Glutamatergic neuron (in vitro differentiated cells): ENCODE data around the gene RNF149. TPM values are rescaled to one million over a fixed set of nuclear protein-coding genes. Genes with fewer than 3 reads are reported as not detected.

Experiments
- DNase-seq: peaks from one replicate; pipeline ENCODE4 v3.0.0; 2022
- H3K27ac Mint-ChIP-seq: one replicate; pipeline ENCODE4 v1.8.0; 2020; ENCODE audit warnings: mild to moderate bottlenecking, mixed read lengths, inconsistent platforms; ENCODE audit not compliant: unreplicated experiment
- H3K27me3 Mint-ChIP-seq: one replicate; pipeline ENCODE4 v1.8.0; 2020; ENCODE audit warnings: mild to moderate bottlenecking, moderate library complexity, mixed read lengths, inconsistent platforms; ENCODE audit not compliant: unreplicated experiment
- H3K36me3 Mint-ChIP-seq: one replicate; pipeline ENCODE4 v1.8.0; 2020; ENCODE audit warnings: mild to moderate bottlenecking, mixed read lengths, inconsistent platforms; ENCODE audit not compliant: unreplicated experiment
- H3K4me1 Mint-ChIP-seq: one replicate; pipeline ENCODE4 v1.8.0; 2020; ENCODE audit warnings: mild to moderate bottlenecking, low read depth, mixed read lengths, inconsistent platforms; ENCODE audit not compliant: unreplicated experiment
- H3K4me3 Mint-ChIP-seq: one replicate; pipeline ENCODE4 v1.8.0; 2020; ENCODE audit warnings: mild to moderate bottlenecking, mixed read lengths, inconsistent platforms; ENCODE audit not compliant: unreplicated experiment
- H3K9me3 Mint-ChIP-seq: one replicate; pipeline ENCODE4 v1.8.0; 2020; ENCODE audit warnings: mild to moderate bottlenecking, moderate library complexity, mixed read lengths, inconsistent platforms; ENCODE audit not compliant: unreplicated experiment
- CTCF ChIP-seq: fragments of 200-600 bp; sonication (generic); IDR thresholded peaks from one replicate; pipeline ENCODE4 v1.5.0; 2021; ENCODE audit not compliant: partially characterized antibody, unreplicated experiment
- total RNA-seq: library from RNA; stranded (reverse); fragmentation: NEBNext Ultra II Directional; extraction: Animal tissue kit (Norgen Biotek cat#: 25700); gene quantifications from one replicate; pipeline ENCODE4 v1.2.1, GENCODE V29; 2021; ENCODE audit not compliant: unreplicated experiment

The RNF149 gene
- total RNA-seq, 1 donor from 2014 or later, result 26.9 TPM

GRCh38 chr2:101262142-101262541, 46.4 kb downstream of the RNF149 start:
- Mint-ChIP-seq H3K27ac (no peak overlapping the region), H3K4me3 (no peak overlapping the region), H3K4me1 (no peaks in the 10 kb centered on the region), H3K27me3 (no peaks in the 10 kb centered on the region), H3K9me3 (peaks cover 1% of the 10 kb centered on the region), H3K36me3 (peaks cover 9% of the 10 kb centered on the region)
- DNase-seq, result no peak
- no peak for TF ChIP-seq CTCF

GRCh38 chr2:101258804-101259203, 49.7 kb downstream of the RNF149 start:
- Mint-ChIP-seq H3K27ac (no peak overlapping the region), H3K36me3 (peaks cover 9% of the 10 kb centered on the region), H3K4me1 (peaks cover 4% of the 10 kb centered on the region), H3K9me3 (peaks cover 1% of the 10 kb centered on the region), H3K27me3 (no peaks in the 10 kb centered on the region), H3K4me3 (no peak overlapping the region)
- no peak for TF ChIP-seq CTCF
- DNase-seq, result no peak

- Mint-ChIP-seq H3K9me3 (peaks cover 7% of the 10 kb centered on the region), H3K27ac (no peak overlapping the region), H3K4me1 (peaks cover 10% of the 10 kb centered on the region), H3K4me3 (no peak overlapping the region), H3K36me3 (peaks cover 13% of the 10 kb centered on the region), H3K27me3 (peaks cover 5% of the 10 kb centered on the region)
- TF ChIP-seq CTCF, result no peak
- DNase-seq, result no peak
These were observed 52.2 kb downstream of the RNF149 start for GRCh38 chr2:101256316-101256715.

GRCh38 chr2:101255501-101255900, 53.0 kb downstream of the RNF149 start:
- Mint-ChIP-seq H3K4me3 (no peak overlapping the region), H3K4me1 (peaks cover 10% of the 10 kb centered on the region), H3K9me3 (peaks cover 8% of the 10 kb centered on the region), H3K27ac (no peak overlapping the region), H3K36me3 (peaks cover 13% of the 10 kb centered on the region), H3K27me3 (peaks cover 5% of the 10 kb centered on the region)
- no peak for DNase-seq
- no peak for TF ChIP-seq CTCF

GRCh38 chr2:101253703-101254450, 54.6 kb downstream of the RNF149 start:
- TF ChIP-seq CTCF, result no peak
- H3K9me3 Mint-ChIP-seq, result peaks cover 8% of the 10 kb centered on the region
- no peak for DNase-seq
- peak overlapping the region; percentile 95 for H3K27ac Mint-ChIP-seq
- peaks cover 10% of the 10 kb centered on the region for H3K4me1 Mint-ChIP-seq
- peak overlapping the region; percentile 100 for H3K4me3 Mint-ChIP-seq
- peaks cover 5% of the 10 kb centered on the region for H3K27me3 Mint-ChIP-seq
- peaks cover 8% of the 10 kb centered on the region for H3K36me3 Mint-ChIP-seq
